GM18507 (cell line): ENCODE data around the gene FOXK1.
A peak's percentile ranks its signal among the peaks of the same experiment; 100 is the strongest.

Source experiments
- DNase-seq: peaks from one replicate; pipeline ENCODE4 v3.0.0; 2011; ENCODE audit warnings: low read depth; ENCODE audit not compliant: insufficient read length; ENCODE audit errors: extremely low spot score
- FAIRE-seq: peaks from 2 replicates; lab custom pipeline; 2011; peaks lifted over from hg19 to GRCh38; lab: Jason Lieb, UNC

FOXK1 gene

DNA sequence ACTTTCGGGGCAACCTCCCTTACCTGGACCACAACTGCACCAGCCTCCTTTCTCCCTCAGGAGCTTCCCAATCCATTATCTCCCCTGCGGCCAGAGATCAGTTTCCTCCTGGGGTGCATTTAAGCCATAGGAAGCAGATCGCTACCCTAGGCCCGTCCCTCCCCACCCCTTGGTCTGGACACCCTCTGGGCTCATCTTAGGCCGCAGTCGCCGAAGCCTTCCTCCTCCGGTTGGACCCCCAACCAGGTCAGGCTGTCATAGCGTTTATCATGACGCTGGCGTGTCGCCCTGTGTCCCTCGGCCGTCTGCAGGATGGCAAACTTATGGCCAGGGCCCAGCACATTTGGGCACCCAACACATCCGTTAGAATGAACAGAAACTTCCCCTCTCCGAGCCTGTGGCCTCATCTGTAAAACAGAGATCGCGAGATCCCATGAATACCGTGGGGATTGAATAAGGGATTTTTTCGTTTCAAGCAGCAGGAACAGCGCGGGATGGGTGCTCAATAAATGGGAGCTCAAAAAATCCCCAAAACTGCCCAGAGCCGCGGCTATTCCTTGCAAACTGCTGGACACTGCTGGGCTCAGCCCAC lies 92.7 kb downstream of the FOXK1 start:
- no peak for FAIRE-seq
- peak; percentile 39 for DNase-seq

DNA sequence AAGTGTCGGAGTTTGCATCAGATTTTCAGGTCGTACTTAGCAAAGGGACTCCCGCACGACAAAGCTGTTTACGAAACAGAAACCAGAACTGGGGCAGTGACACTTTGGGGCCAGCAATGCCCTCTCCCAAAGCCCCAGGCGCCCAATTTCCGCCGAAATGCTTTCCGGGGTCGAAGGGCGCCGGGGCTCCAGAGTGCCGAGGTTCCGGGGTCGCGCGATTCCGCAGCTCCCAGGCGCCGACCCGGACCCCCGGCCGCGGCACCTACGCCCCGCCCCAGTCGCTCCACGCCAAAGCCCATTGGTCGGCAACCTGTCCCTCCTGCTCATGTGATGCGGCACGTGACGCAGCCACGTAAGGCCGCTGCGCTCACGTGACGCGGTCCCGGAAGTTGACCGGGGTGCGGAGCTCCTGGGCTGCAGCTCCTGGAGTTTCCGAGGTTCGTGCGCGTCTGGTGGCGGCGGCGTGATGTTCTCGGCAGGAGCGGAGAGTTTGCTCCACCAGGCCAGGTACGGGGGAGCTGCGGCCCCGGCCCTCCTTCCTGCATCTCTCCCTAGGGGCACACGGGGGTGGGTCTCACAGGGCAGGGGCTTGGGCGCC lies 93.3 kb downstream of the FOXK1 start, which contains the start of gene AP5Z1:
Gene AP5Z1, plus strand, starts transcription at position 374 of the 598 bp plus-strand sequence. Its CDS starts 93 bp downstream, at position 467.
- FAIRE-seq (peak; percentile 98), DNase-seq (peak; percentile 99)

DNA sequence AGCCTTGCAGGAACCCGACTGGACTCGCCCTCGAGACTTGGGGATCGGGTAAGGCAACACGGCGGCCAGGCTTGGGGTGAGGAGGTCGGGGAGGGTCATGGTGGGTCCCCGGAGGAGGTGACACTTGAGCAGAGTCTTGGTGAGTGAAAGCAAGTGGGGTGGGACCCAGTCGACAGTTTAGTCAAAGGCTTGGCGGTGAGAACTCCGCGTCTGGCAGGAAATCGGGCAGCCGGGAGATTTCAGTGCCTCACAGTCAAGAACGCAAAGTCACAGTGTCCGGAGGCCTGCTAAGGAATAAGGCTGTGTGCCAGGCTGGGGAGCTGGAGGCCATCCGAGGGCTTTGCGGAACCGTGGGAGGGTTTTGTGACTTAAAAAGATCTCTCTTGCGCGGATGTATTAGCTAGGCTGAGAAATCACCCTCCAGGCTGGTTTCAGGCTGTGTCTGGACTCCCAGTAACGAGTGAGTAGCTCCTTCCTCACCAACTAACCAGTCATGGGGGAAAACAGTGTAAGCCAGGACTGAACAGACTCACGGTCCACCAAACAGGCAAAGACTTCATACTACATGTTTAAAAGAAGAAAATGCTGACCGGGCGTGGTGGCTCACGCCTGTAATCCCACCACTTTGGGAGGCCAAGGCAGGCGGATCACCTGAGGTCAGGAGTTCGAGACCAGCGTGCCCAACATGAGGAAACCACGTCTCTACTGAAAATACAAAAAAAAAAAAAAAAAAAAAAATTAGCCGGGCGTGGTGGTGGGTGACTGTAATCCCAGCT lies 93.9 kb downstream of the FOXK1 start:
- FAIRE-seq = no peak
- DNase-seq = no peak

DNA sequence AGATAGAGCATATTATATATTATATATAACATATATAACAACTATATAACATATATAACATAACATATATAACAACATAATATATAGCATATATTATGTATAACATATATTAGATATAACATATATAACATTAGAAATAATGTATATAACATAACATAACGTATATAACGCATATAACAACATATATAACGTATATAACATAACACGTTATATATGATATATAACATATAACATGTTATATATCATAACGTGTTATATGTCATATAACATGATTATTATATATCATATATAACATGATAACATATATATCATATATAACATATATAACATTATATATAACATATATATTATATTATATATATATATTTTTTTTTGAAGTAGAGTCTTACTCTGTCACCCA lies 97.0 kb downstream of the FOXK1 start:
- DNase-seq = no peak
- FAIRE-seq = no peak

DNA sequence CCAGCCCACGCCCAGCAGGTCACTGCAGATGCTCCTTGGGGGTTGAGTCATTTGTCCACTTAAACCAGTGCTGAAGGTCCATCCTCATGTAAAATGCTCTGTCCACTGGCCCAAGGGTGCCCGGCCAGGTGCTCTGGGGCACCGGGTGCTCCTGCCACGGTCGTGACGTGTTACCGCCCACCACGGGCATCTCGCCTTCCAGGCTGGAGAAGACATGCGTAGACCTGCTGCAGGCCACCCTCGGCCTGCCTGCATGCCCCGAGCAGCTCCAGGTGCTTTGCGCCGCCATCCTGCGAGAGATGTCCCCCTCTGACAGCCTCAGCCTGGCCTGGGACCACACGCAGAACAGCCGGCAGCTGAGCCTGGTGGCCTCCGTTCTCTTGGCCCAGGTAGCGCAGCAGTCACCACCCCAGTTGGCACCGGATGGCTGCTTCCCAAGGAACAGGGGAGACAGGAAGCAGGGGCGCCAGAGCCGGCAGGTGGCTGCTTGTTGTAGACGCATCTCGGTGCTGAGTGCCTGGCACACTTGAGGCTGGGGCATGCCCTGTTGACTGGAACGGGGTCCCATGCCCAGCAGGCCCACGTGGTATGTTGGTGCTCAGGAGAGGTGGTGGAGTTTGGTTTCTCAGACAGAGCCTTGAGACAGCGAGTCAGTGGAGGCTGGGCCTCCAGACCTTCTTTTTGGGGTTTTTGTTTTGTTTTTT lies 99.4 kb downstream of the FOXK1 start:
- FAIRE-seq = no peak
- DNase-seq = no peak

DNA sequence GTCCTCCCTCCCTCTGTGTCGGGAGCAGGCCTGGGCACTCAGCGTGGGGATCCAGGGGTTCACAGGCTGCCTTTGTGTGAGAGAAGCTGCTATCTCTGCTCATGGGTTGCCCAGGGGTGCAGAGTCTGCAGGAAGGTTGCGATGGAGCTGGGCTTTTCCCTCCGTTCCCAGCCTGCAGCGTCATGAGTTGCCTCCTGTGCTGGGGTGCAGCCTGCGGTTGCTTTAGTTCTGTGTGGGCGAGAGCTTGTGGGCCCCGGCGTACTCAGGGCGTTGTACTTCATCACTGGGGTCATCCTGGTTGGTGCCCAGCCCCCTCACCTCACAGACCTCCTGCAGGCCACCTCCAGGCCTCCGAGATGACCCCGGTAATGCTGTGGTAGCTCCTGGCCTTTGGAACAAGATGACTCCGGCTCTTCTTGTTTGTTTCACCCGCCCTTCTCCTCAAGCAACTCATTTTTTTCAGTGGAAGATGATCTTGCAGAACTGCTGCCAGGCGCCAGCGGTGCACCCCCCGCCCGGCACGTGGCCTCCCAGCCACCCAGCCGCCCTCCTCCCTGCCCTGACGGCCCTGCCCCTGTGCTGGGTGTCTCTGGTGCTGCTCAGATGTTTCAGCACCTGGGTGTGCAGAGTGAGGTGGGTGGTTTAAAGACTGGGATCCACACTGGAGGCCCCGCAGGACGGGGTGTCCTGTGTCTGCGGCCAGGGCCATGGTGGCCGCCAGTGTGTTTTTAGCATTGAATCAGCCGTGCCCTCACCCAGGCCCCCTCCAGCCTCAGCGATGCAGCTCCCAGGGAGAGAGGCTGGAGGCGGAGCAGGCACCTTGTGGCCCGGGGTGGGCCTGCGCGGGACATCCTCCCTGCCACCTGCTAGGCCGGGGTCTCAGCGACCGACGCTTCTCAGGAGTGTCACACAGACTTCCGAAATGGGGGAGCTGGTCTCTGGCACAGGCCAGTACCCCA lies 100.5 kb downstream of the FOXK1 start:
- FAIRE-seq (no peak), DNase-seq (no peak)

DNA sequence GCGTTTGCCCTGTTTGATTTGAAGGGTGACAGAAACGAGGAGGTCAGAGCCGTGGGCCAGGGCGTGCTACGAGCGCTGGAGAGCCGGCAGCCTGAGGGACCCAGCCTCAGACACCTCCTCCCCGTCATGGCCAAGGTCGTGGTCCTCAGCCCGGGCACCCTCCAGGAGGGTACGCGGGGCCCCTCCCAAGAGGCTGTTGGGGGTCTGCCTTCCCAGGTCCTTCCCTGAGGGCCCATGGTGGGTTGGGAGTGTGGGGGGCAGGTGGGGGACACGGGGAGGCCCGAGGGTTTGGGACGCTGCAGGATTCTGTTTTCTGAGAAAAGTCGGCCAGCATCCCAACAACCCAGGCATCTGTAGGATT lies 101.2 kb downstream of the FOXK1 start:
- no peak for FAIRE-seq
- DNase-seq = no peak

DNA sequence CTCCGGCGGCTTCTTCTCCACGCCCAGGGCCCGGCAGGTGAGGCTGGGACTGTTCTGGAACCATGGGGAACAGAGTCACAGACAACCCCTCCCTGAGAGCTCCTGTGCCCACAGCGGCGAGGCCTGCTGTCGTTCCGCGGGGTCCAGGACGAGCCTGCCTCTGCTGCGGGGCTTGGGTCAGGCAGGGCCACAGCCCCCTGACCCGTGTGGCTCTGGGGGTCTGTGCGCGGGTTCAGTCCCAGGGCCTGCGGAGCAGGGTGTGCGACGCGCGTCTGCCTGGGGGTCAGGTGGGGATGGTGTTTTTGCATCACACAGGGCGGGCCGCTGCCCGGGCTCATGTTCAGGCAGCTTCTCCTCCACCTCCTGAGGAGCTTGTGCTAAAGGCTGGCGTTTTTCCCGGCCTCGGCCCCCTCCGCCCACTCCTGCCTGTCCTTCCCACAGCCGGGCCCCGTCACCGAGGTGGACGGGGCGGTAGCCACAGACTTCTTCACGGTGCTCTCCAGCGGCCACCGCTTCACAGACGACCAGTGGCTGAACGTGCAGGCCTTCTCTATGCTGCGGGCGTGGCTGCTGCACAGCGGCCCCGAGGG lies 101.8 kb downstream of the FOXK1 start:
- no peak for DNase-seq
- no peak for FAIRE-seq

DNA sequence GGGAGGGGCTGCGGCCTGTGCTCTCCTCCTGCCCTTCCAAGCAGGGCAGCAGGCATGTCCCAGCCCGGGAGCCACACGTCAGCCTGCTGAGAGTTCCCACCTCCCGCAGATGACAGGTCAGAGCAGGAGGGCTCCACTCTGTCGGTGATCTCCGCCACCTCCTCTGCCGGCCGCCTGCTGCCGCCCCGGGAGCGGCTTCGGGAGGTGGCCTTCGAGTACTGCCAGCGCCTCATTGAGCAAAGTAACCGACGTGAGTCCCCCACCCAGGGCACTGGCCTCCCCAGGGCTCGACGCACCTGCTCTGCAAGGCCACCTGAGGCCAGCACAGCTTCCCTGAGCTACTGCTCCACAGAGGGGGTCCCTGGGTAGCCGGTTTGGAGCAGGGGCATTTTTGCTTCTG lies 102.7 kb downstream of the FOXK1 start:
- FAIRE-seq (no peak), DNase-seq (no peak)

DNA sequence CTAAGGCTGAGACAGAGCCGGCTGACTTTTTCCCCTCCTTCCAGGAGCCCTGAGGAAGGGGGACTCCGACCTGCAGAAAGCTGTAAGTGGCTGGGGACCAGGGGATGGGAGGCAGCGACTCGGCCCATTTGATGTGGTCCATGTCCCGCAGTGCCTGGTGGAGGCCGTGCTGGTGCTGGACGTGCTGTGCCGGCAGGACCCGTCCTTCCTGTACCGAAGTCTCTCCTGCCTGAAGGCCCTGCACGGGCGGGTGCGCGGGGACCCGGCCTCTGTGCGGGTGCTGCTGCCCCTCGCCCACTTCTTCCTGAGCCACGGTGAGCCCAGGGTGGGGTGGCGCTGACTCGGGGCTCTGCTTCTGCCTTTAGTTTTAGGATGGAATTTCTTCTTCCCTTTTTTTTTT lies 103.3 kb downstream of the FOXK1 start:
- no peak for DNase-seq
- no peak for FAIRE-seq

DNA sequence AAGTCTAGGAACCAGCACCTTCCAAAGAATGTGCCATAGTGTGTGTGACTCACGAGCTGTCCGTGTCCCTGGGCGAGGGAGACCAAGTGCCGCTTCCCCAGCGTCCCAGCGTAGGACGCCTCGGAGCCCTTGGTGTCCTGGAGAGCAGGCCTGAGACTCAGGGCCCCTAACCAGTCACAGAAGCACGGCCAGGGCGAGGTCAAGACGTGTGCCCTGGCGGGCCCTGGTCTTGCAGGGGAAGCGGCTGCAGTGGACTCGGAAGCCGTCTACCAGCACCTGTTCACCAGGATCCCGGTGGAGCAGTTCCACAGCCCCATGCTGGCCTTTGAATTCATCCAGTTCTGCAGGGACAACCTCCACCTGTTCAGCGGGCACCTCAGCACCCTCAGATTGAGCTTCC lies 103.9 kb downstream of the FOXK1 start:
- DNase-seq (no peak), FAIRE-seq (no peak)

DNA sequence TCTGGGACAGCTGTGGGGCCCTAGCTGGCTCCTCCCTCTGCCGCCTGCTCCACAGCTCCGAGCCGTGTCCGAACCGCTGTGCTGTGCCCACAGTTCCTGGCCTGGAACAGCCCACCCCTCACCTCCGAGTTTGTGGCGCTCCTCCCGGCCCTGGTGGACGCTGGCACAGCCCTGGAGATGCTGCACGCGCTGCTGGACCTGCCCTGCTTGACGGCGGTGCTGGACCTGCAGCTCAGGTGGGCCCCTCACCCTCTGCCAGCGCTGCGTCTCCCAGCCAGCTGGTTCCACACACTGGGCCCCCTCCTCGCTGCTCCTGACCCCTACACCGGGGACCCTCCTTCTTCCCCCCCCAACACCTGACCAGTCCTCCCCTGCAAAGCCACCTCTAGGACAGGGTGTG lies 105.4 kb downstream of the FOXK1 start:
- no peak for DNase-seq
- no peak for FAIRE-seq

DNA sequence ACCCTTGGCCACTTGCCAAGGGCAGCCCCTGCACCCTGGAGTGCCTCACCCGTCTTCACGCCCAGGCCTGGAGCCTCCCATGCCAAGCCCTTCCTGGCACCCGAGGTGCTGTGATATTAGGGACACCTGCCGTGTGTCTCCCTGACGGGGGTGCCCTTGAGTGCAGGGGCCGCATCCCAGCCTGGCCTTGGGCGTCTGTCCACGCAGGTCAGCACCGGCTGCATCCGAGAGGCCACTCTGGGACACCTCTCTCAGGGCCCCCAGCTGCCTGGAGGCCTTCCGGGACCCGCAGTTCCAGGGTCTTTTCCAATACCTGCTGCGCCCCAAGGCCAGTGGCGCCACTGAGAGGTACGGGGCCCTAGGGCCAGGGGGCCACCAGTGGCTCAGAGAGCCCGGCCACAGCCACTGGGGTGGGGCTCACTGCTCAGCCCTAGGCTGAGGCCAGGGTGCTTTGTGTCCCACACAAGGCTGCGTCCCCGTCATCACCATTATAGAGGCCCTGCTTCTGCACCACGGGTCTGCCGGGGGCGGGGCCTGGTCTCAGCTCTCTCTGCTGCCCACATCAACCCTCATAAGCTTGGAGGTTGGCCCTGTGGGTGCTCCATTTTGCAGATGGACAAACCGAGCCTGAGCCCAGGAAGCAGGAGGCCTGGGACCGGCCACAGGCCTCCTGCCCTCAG lies 106.0 kb downstream of the FOXK1 start:
- no peak for DNase-seq
- FAIRE-seq = no peak

DNA sequence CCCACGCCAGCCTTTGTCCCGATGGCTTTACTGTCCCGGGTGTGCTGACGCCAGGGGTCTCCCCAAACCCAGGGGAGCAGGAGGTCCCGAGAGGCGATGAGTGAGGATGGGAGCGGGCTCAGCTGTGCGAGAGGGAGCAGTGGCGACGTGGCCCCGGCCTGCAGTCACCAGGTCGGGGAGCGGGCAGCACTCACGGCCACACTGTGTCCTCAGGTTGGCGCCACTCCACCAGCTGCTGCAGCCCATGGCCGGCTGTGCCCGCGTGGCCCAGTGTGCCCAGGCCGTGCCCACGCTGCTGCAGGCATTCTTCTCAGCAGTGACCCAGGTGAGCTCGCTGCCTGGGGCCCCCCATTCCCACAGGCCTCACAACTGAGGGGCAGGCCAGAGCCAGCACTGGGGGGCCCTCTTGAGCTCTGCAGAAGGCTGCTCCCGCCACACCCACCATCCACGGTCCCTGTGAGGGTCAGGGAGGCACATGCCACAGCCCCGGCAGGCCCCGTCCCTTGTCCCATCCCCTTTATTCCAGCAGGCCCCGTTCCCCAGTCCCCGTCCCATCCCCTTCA lies 106.6 kb downstream of the FOXK1 start:
- FAIRE-seq (no peak), DNase-seq (no peak)

DNA sequence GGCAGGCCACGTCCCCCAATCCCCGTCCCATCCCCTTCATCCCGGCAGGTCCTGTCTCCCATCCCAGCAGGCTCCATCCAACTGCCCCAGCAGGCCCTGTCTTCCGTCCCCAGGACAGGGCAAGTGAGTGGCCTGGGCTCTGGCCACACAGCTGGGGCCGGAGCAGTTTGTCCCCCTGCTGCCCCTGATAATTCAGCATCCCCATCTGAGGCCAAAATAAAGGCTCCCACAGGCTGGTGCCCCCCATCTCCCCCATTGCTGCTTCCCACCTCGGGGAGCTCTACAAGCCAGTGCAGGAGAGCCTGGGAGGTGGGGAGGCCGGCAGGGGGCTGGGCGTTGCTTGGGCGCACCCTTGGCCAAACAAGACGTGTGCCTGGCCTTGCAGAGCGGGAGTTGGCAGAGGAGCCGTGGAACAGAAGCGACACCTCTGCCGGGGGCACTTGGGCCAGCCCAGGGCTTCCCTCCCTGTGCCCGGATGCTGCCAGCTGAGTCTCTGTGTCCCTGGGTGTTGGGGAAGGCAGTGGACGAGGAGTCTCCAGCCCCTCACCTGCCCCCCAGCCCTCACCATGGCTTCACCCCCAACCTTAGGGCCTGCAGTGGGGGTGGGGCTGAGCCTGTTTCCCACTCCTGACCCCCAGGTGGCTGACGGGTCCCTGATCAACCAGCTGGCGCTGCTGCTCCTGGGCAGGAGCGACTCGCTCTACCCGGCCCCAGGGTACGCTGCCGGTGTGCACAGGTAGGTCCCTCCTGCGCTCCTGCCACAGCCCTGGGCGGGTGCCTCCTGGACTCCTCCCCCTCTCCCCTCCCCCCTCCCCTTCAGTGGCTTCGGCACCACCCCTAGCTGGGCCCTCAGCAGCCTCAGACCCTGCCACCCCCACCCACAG lies 107.3 kb downstream of the FOXK1 start:
- no peak for DNase-seq

DNA sequence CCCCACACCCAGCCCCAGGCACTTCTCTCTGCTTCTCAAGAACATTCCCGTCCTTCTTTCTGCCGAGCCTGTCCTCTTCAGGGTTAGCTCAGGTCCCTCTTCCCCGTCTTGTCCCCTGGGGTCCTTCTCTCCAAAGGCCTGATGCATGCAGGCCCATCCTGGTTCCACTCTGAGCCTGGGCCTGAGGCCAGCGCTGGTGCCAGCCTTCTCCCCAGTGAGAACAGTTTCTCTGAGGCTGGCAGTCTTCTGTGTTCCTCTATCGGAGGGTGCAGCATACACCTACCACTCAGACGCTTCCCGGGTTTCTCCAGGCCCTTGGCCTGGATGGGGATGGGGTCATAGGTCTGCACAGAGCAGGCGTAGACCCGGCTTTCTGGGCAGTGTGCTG lies 108.0 kb downstream of the FOXK1 start:
- DNase-seq = no peak
- no peak for FAIRE-seq

More for the DNA sequence above, 107.3 kb downstream of the FOXK1 start:
- no peak for FAIRE-seq

DNA sequence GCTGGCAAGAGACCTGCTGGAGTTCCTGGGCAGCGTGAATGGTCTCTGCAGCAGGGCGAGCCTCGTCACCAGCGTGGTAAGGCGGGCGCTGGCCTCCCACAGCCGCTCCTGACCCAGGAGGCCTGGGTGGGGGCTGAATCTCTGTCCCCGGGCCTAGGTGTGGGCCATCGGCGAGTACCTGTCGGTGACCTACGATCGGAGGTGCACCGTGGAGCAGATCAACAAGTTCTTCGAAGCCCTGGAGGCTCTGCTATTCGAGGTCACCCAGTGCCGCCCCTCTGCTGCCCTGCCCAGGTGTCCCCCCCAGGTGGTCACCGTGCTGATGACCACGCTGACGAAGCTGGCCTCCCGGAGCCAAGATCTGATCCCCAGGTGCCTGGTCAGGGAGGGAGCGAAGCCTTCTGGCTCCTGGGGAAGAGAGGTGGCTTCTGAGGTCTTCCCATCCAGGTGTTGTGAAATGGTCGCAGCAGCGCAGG lies 108.5 kb downstream of the FOXK1 start:
- DNase-seq (no peak), FAIRE-seq (no peak)
